HepG2 (cell line): Measurements from ENCODE around the gene LLGL2. TPM values are rescaled to one million over a fixed set of nuclear protein-coding genes. Genes with fewer than 3 reads are reported as not detected.

Source experiments
- ATF4 ChIP-seq, 2 experiments: fragments of 450-650 bp in 1 of 2; sonication (generic) in 1 of 2; formaldehyde crosslinking; IDR thresholded peaks; 2 replicates each; pipeline versions ENCODE4 v1.5.0 to v1.8.0; 2020 to 2022; ENCODE audit warnings: mild to moderate bottlenecking in 1 of 2, missing genetic modification reagents in 1 of 2
- HNRNPLL ChIP-seq: fragments of 200-400 bp; formaldehyde crosslinking; IDR thresholded peaks from 2 replicates; pipeline ENCODE4 v1.6.1; 2017; ENCODE audit warnings: mild to moderate bottlenecking, low read depth, low read length; ENCODE audit not compliant: poor library complexity, severe bottlenecking
- POLR2A ChIP-seq, 2 experiments: IDR thresholded peaks; 2 replicates each; pipeline ENCODE4 v1.6.1; 2011; ENCODE audit warnings: low read depth in 2 of 2, low read length in 2 of 2, mild to moderate bottlenecking in 1 of 2, moderate library complexity in 1 of 2; ENCODE audit not compliant: insufficient read depth in 1 of 2
- TGIF2 ChIP-seq: IDR thresholded peaks from 2 replicates; pipeline ENCODE4 v1.6.1; 2016; ENCODE audit warnings: control low read depth, missing compliant biosample characterization
- ZBTB42 ChIP-seq: sonication (generic); formaldehyde crosslinking; IDR thresholded peaks from 2 replicates; pipeline ENCODE4 v1.5.0; 2020; ENCODE audit warnings: mild to moderate bottlenecking, missing genetic modification reagents
- ZEB1 ChIP-seq: IDR thresholded peaks from 2 replicates; pipeline ENCODE4 v1.6.1; 2012; ENCODE audit warnings: mild to moderate bottlenecking, low read depth, inconsistent platforms; ENCODE audit not compliant: insufficient replicate concordance
- ZFP82 ChIP-seq: sonication (generic); formaldehyde crosslinking; IDR thresholded peaks from 2 replicates; pipeline ENCODE4 v1.5.1; 2020; ENCODE audit warnings: mild to moderate bottlenecking, missing genetic modification reagents, borderline replicate concordance
- ZFP91 ChIP-seq: sonication (generic); formaldehyde crosslinking; IDR thresholded peaks from 2 replicates; pipeline ENCODE4 v1.9.0; 2022; ENCODE audit warnings: missing genetic modification reagents, mild to moderate bottlenecking, borderline replicate concordance
- ZNF138 ChIP-seq: sonication (generic); formaldehyde crosslinking; IDR thresholded peaks from 2 replicates; pipeline ENCODE4 v1.5.0; 2020; ENCODE audit warnings: mild to moderate bottlenecking, low read depth, missing genetic modification reagents
- ZNF18 ChIP-seq: sonication (generic); formaldehyde crosslinking; IDR thresholded peaks from 2 replicates; pipeline ENCODE4 v1.8.0; 2022; ENCODE audit warnings: mild to moderate bottlenecking, missing genetic modification reagents; ENCODE audit not compliant: insufficient replicate concordance
- ZNF362 ChIP-seq: sonication (generic); formaldehyde crosslinking; IDR thresholded peaks from 2 replicates; pipeline ENCODE4 v1.4.0; 2020; ENCODE audit warnings: missing genetic modification reagents, mild to moderate bottlenecking, borderline replicate concordance
- ZNF574 ChIP-seq: sonication (generic); formaldehyde crosslinking; IDR thresholded peaks from 2 replicates; pipeline ENCODE4 v1.4.0; 2020; ENCODE audit warnings: missing genetic modification reagents
- ZNF720 ChIP-seq: sonication (generic); formaldehyde crosslinking; IDR thresholded peaks from 2 replicates; pipeline ENCODE4 v1.4.0; 2020; ENCODE audit warnings: missing genetic modification reagents
- ZNF788 ChIP-seq: sonication (generic); formaldehyde crosslinking; IDR thresholded peaks from 2 replicates; pipeline ENCODE4 v1.5.0; 2020; ENCODE audit warnings: mild to moderate bottlenecking, missing genetic modification reagents, borderline replicate concordance
- polyA plus RNA-seq, 8 experiments: library from polyadenylated mRNA; depleted of rRNA in 3 of 8; stranded (reverse) in 7 of 8; unstranded in 1 of 8; fragments of >200 nt; fragmentation: Illumina TruSeq in 4 of 8; extraction: Trizol in 4 of 8; gene quantifications; 2 replicates each; pipeline versions ENCODE4 v1.2.1 to v1.2.3, GENCODE V29; 2011 to 2016; ENCODE audit warnings: low read depth in 4 of 8, missing spikeins in 1 of 8, mixed read lengths in 1 of 8; ENCODE audit not compliant: insufficient read depth in 1 of 8
- total RNA-seq, 5 experiments: library from RNA; depleted of rRNA; stranded (reverse); fragments of >200 nt; fragmentation: Illumina TruSeq; extraction: Trizol; gene quantifications; 2 replicates each; pipeline ENCODE4 v1.2.3, GENCODE V29; 2016; ENCODE audit warnings: low read depth in 1 of 5
- TF ChIP-seq, protein P1 (sequence below): sonication (generic); formaldehyde crosslinking; conservative IDR thresholded peaks from 2 replicates; pipeline ENCODE4 v1.4.0; 2020; ENCODE audit warnings: mild to moderate bottlenecking, missing genetic modification reagents, moderate library complexity

The LLGL2 gene
- total and polyA plus RNA-seq, 2 of the 13 experiments (the other 11 are each of a cell fraction or from before 2014, with no cell fraction given): 83.0 to 86.7 TPM

- TF ChIP-seq ZFP91 (CRISPR knock-in tag): no peak
- peak; percentile 23 for TF ChIP-seq ZEB1
- TF ChIP-seq TGIF2: 0 out of 2 replicates have a peak, but pooled peaks have one; percentile 31
- peak; percentile 18 for TF ChIP-seq HNRNPLL
- TF ChIP-seq ZNF18 (CRISPR knock-in tag): no peak
- no peak for TF ChIP-seq POLR2A (IDR thresholded peaks at IDR 0.05; ENCODE audit: insufficient read depth in 1 of 2, low read depth in 2 of 2, low read length in 2 of 2)
- no peak for TF ChIP-seq ZBTB42 (CRISPR knock-in tag)
- 0 out of 2 replicates have a peak, but pooled peaks have one; percentile 63 for TF ChIP-seq ZNF138 (CRISPR knock-in tag)
- TF ChIP-seq, protein P1, sequence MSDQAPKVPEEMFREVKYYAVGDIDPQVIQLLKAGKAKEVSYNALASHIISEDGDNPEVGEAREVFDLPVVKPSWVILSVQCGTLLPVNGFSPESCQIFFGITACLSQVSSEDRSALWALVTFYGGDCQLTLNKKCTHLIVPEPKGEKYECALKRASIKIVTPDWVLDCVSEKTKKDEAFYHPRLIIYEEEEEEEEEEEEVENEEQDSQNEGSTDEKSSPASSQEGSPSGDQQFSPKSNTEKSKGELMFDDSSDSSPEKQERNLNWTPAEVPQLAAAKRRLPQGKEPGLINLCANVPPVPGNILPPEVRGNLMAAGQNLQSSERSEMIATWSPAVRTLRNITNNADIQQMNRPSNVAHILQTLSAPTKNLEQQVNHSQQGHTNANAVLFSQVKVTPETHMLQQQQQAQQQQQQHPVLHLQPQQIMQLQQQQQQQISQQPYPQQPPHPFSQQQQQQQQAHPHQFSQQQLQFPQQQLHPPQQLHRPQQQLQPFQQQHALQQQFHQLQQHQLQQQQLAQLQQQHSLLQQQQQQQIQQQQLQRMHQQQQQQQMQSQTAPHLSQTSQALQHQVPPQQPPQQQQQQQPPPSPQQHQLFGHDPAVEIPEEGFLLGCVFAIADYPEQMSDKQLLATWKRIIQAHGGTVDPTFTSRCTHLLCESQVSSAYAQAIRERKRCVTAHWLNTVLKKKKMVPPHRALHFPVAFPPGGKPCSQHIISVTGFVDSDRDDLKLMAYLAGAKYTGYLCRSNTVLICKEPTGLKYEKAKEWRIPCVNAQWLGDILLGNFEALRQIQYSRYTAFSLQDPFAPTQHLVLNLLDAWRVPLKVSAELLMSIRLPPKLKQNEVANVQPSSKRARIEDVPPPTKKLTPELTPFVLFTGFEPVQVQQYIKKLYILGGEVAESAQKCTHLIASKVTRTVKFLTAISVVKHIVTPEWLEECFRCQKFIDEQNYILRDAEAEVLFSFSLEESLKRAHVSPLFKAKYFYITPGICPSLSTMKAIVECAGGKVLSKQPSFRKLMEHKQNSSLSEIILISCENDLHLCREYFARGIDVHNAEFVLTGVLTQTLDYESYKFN (CRISPR knock-in tag): 0 out of 2 replicates have a peak, but pooled peaks have one; percentile 15
- TF ChIP-seq ATF4 (CRISPR knock-in tag; IDR thresholded peaks at IDR 0.05): no peak
- TF ChIP-seq ZNF574 (CRISPR knock-in tag): peak; percentile 24; the same call in 1 of the 2 replicates
- TF ChIP-seq ZFP82 (CRISPR knock-in tag): no peak
- TF ChIP-seq ZNF788 (CRISPR knock-in tag): 0 out of 2 replicates have a peak, but pooled peaks have one; percentile 14
- TF ChIP-seq ZNF720 (CRISPR knock-in tag): no peak
- no peak for TF ChIP-seq ZNF362 (CRISPR knock-in tag)
These were observed 11.1 kb upstream of the LLGL2 start (continued) for GRCh38 chr17:75514299-75514918.
